ENCODE measurements around the gene BASP1.

BASP1 gene

GRCh38 chr5:17220469-17220868 is 3.0 kb downstream of the BASP1 start:
- Histone ChIP-seq H3K4me3 (ENCODE audit: low read depth in 1 of 5, low read length in 5 of 5) (no peak overlapping the region), H3K27ac (ENCODE audit: low read depth, low read length) (no peak overlapping the region), H3K4me1 (ENCODE audit: control insufficient read depth in 5 of 5, insufficient read depth in 5 of 5, low read length in 5 of 5) (peaks cover 0 to 22% (median 21%) of the 10 kb centered on the region in 5 donors), H3K36me3 (ENCODE audit: control insufficient read depth in 5 of 5, insufficient read depth in 5 of 5, low read length in 5 of 5) (no peaks in the 10 kb centered on the region), H3K9ac (ENCODE audit: low read length in 5 of 5) (no peak overlapping the region), H3K9me3 (ENCODE audit: control insufficient read depth in 5 of 5, low read length in 5 of 5) (no peaks in the 10 kb centered on the region), H3K27me3 (ENCODE audit: control insufficient read depth in 5 of 5, insufficient read depth in 4 of 5, low read length in 5 of 5) (peaks cover 6 to 33% (median 14%) of the 10 kb centered on the region in 5 donors)

GRCh38 chr5:17221843-17222636 is 4.6 kb downstream of the BASP1 start:
- no peak overlapping the region for H3K9ac ChIP-seq (ENCODE audit: low read length in 5 of 5)
- no peaks in the 10 kb centered on the region for H3K36me3 ChIP-seq (ENCODE audit: control insufficient read depth in 5 of 5, insufficient read depth in 5 of 5, low read length in 5 of 5)

GRCh38 chr5:17222664-17223063 is 5.2 kb downstream of the BASP1 start:
- H3K9me3 ChIP-seq (ENCODE audit: control insufficient read depth in 5 of 5, low read length in 5 of 5): no peaks in the 10 kb centered on the region
- H3K9ac ChIP-seq (ENCODE audit: low read length in 5 of 5): no peak overlapping the region
- peaks cover 0 to 14% (median 11%) of the 10 kb centered on the region in 5 donors for H3K4me1 ChIP-seq (ENCODE audit: control insufficient read depth in 5 of 5, insufficient read depth in 5 of 5, low read length in 5 of 5)
- no peaks in the 10 kb centered on the region for H3K36me3 ChIP-seq (ENCODE audit: control insufficient read depth in 5 of 5, insufficient read depth in 5 of 5, low read length in 5 of 5)
- no peak overlapping the region for H3K4me3 ChIP-seq (ENCODE audit: low read depth in 1 of 5, low read length in 5 of 5)
- H3K27me3 ChIP-seq (ENCODE audit: control insufficient read depth in 5 of 5, insufficient read depth in 4 of 5, low read length in 5 of 5): peaks cover 6 to 21% (median 8%) of the 10 kb centered on the region in 5 donors
- H3K27ac ChIP-seq (ENCODE audit: low read depth, low read length): no peak overlapping the region

More at GRCh38 chr5:17221843-17222636, 4.6 kb downstream of the BASP1 start:
- no peak overlapping the region for H3K27ac ChIP-seq (ENCODE audit: low read depth, low read length)
- H3K9me3 ChIP-seq (ENCODE audit: control insufficient read depth in 5 of 5, low read length in 5 of 5): no peaks in the 10 kb centered on the region
- H3K4me3 ChIP-seq (ENCODE audit: low read depth in 1 of 5, low read length in 5 of 5): no peak overlapping the region
- peaks cover 0 to 14% (median 11%) of the 10 kb centered on the region in 5 donors for H3K4me1 ChIP-seq (ENCODE audit: control insufficient read depth in 5 of 5, insufficient read depth in 5 of 5, low read length in 5 of 5)
- H3K27me3 ChIP-seq (ENCODE audit: control insufficient read depth in 5 of 5, insufficient read depth in 4 of 5, low read length in 5 of 5): peaks cover 6 to 21% (median 8%) of the 10 kb centered on the region in 5 donors

GRCh38 chr5:17223367-17224185 is 6.1 kb downstream of the BASP1 start:
- H3K27me3 ChIP-seq (ENCODE audit: control insufficient read depth in 5 of 5, insufficient read depth in 4 of 5, low read length in 5 of 5): peaks cover 6 to 18% (median 8%) of the 10 kb centered on the region in 5 donors
- no peak overlapping the region for H3K4me3 ChIP-seq (ENCODE audit: low read depth in 1 of 5, low read length in 5 of 5)
- H3K4me1 ChIP-seq (ENCODE audit: control insufficient read depth in 5 of 5, insufficient read depth in 5 of 5, low read length in 5 of 5): peaks cover 0 to 9% (median 7%) of the 10 kb centered on the region in 5 donors
- no peaks in the 10 kb centered on the region for H3K36me3 ChIP-seq (ENCODE audit: control insufficient read depth in 5 of 5, insufficient read depth in 5 of 5, low read length in 5 of 5)
- no peak overlapping the region for H3K9ac ChIP-seq (ENCODE audit: low read length in 5 of 5)
- H3K27ac ChIP-seq (ENCODE audit: low read depth, low read length): no peak overlapping the region
- no peaks in the 10 kb centered on the region for H3K9me3 ChIP-seq (ENCODE audit: control insufficient read depth in 5 of 5, low read length in 5 of 5)

DNA sequence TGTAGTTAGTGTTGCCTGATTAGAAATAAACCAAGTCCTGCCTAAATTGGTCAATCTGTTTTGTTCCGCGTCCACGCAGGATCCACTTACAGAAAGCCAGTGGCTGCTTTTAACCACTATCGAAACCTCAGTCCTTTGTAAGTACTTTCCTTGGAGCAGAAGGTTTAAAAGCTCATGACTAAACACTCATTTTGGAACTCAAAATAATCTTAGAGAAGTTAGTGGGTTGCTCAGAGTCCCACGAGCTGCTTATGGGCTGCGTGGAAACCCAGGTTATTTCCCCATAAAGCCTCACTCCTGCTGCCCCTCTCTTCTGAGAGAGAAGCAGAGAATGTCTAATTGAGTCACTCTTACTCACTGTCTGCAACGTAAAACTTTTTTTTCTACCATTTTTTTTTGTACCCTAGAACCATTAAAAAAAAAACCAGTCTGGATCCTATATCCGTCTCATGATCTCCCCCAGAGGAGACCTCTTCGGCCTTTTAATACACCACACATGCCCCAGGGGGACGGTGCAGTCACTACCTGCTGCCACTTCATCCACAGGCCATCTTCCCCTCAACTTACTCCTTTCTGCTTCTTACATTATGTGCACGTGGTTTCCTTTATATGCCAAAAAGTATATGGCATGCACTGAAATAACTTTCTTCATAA is 7.6 kb downstream of the BASP1 start:
- no peak overlapping the region for H3K4me3 ChIP-seq (ENCODE audit: low read depth in 1 of 5, low read length in 5 of 5)
- peaks cover 0 to 12% (median 8%) of the 10 kb centered on the region in 5 donors for H3K4me1 ChIP-seq (ENCODE audit: control insufficient read depth in 5 of 5, insufficient read depth in 5 of 5, low read length in 5 of 5)
- H3K27ac ChIP-seq (ENCODE audit: low read depth, low read length): no peak overlapping the region
- no peaks in the 10 kb centered on the region for H3K9me3 ChIP-seq (ENCODE audit: control insufficient read depth in 5 of 5, low read length in 5 of 5)
- no peaks in the 10 kb centered on the region for H3K36me3 ChIP-seq (ENCODE audit: control insufficient read depth in 5 of 5, insufficient read depth in 5 of 5, low read length in 5 of 5)
- peaks cover 0 to 8% (median 0%) of the 10 kb centered on the region in 5 donors for H3K27me3 ChIP-seq (ENCODE audit: control insufficient read depth in 5 of 5, insufficient read depth in 4 of 5, low read length in 5 of 5)
- no peak overlapping the region for H3K9ac ChIP-seq (ENCODE audit: low read length in 5 of 5)

DNA sequence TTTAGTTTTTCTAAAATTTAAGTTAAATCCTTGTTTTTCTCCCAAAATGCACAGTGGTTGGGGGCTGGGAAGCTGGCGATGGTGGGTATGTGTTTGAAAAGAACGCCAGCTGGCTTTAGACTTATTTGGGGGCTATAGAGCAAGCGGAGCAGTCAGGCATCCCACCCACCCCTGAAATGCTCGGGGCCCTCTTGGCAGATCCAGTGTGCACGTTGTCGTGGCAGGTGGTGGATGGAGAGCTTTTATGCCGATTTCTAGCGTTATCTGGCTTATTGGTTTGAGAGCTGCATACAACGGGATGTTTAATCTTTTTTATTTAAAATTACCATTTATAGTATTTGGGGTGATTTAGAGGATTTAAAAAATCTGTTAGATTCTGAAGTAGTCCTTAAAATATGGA is 8.1 kb downstream of the BASP1 start:
- Histone ChIP-seq H3K9ac (ENCODE audit: low read length in 5 of 5) (no peak overlapping the region), H3K9me3 (ENCODE audit: control insufficient read depth in 5 of 5, low read length in 5 of 5) (no peaks in the 10 kb centered on the region), H3K27me3 (ENCODE audit: control insufficient read depth in 5 of 5, insufficient read depth in 4 of 5, low read length in 5 of 5) (peaks cover 0 to 6% (median 0%) of the 10 kb centered on the region in 5 donors), H3K36me3 (ENCODE audit: control insufficient read depth in 5 of 5, insufficient read depth in 5 of 5, low read length in 5 of 5) (no peaks in the 10 kb centered on the region), H3K27ac (ENCODE audit: low read depth, low read length) (no peak overlapping the region), H3K4me3 (ENCODE audit: low read depth in 1 of 5, low read length in 5 of 5) (no peak overlapping the region), H3K4me1 (ENCODE audit: control insufficient read depth in 5 of 5, insufficient read depth in 5 of 5, low read length in 5 of 5) (peaks cover 0 to 12% (median 8%) of the 10 kb centered on the region in 5 donors)

DNA sequence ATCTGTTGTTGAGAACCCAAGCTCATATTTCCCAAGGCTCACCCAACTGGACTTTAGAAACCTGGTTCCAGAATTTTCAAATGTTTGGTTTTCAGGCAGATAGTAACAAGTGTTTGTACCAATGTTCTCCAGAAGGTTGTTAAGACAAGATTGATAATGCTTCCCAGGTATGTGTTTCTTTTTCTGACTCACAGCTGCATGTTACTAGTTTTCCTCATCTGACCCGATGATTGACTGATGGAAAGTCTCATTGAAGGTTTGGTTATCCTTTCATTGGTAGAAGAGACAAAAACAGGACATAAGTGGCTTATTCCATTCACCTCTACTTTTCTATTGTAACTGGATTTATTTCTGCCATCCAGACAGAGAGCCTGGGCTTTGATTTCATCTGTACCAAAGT is 10.4 kb downstream of the BASP1 start:
- Histone ChIP-seq H3K4me1 (ENCODE audit: control insufficient read depth in 5 of 5, insufficient read depth in 5 of 5, low read length in 5 of 5) (peaks cover 0 to 12% (median 8%) of the 10 kb centered on the region in 5 donors), H3K27ac (ENCODE audit: low read depth, low read length) (no peak overlapping the region), H3K9ac (ENCODE audit: low read length in 5 of 5) (no peak overlapping the region), H3K9me3 (ENCODE audit: control insufficient read depth in 5 of 5, low read length in 5 of 5) (no peaks in the 10 kb centered on the region), H3K4me3 (ENCODE audit: low read depth in 1 of 5, low read length in 5 of 5) (no peak overlapping the region), H3K27me3 (ENCODE audit: control insufficient read depth in 5 of 5, insufficient read depth in 4 of 5, low read length in 5 of 5) (peaks cover 0 to 6% (median 0%) of the 10 kb centered on the region in 5 donors), H3K36me3 (ENCODE audit: control insufficient read depth in 5 of 5, insufficient read depth in 5 of 5, low read length in 5 of 5) (no peaks in the 10 kb centered on the region)

GRCh38 chr5:17228821-17229291 is 11.4 kb downstream of the BASP1 start:
- Histone ChIP-seq H3K9me3 (ENCODE audit: control insufficient read depth in 5 of 5, low read length in 5 of 5) (no peaks in the 10 kb centered on the region), H3K9ac (ENCODE audit: low read length in 5 of 5) (no peak overlapping the region), H3K4me3 (ENCODE audit: low read depth in 1 of 5, low read length in 5 of 5) (no peak overlapping the region), H3K27me3 (ENCODE audit: control insufficient read depth in 5 of 5, insufficient read depth in 4 of 5, low read length in 5 of 5) (peaks cover 0 to 6% (median 0%) of the 10 kb centered on the region in 5 donors), H3K36me3 (ENCODE audit: control insufficient read depth in 5 of 5, insufficient read depth in 5 of 5, low read length in 5 of 5) (no peaks in the 10 kb centered on the region), H3K4me1 (ENCODE audit: control insufficient read depth in 5 of 5, insufficient read depth in 5 of 5, low read length in 5 of 5) (peaks cover 0 to 12% (median 8%) of the 10 kb centered on the region in 5 donors), H3K27ac (ENCODE audit: low read depth, low read length) (no peak overlapping the region)

GRCh38 chr5:17229313-17229712 is 11.9 kb downstream of the BASP1 start:
- Histone ChIP-seq H3K36me3 (ENCODE audit: control insufficient read depth in 5 of 5, insufficient read depth in 5 of 5, low read length in 5 of 5) (no peaks in the 10 kb centered on the region), H3K9me3 (ENCODE audit: control insufficient read depth in 5 of 5, low read length in 5 of 5) (no peaks in the 10 kb centered on the region), H3K9ac (ENCODE audit: low read length in 5 of 5) (no peak overlapping the region), H3K4me3 (ENCODE audit: low read depth in 1 of 5, low read length in 5 of 5) (no peak overlapping the region), H3K4me1 (ENCODE audit: control insufficient read depth in 5 of 5, insufficient read depth in 5 of 5, low read length in 5 of 5) (peaks cover 0 to 12% (median 8%) of the 10 kb centered on the region in 5 donors), H3K27ac (ENCODE audit: low read depth, low read length) (no peak overlapping the region), H3K27me3 (ENCODE audit: control insufficient read depth in 5 of 5, insufficient read depth in 4 of 5, low read length in 5 of 5) (peaks cover 0 to 6% (median 0%) of the 10 kb centered on the region in 5 donors)

Data from subcutaneous abdominal adipose tissue (tissue), 5 donors.